ENCODE results near the gene EEF1G.

EEF1G gene

GRCh38 chr11:62546929-62547625, 26.6 kb downstream of the EEF1G start:
- no peak overlapping the region for H3K27ac ChIP-seq (ENCODE audit: insufficient read depth in 1 of 2, low read depth in 1 of 2, low read length in 2 of 2, poor library complexity in 1 of 2, severe bottlenecking in 2 of 2)
- peak overlapping the region; percentile 31 to 97 (median 61) for H3K4me3 ChIP-seq (ENCODE audit: control insufficient read depth in 1 of 7, extremely low read depth in 1 of 7, insufficient read depth in 4 of 7, low read depth in 2 of 7, low read length in 6 of 7)
- H3K36me3 ChIP-seq (ENCODE audit: control insufficient read depth in 4 of 4, insufficient read depth in 4 of 4, low read length in 3 of 4), result peaks cover 0 to 7% (median 0%) of the 10 kb centered on the region in 4 experiments
- DNase-seq, result no peak
- peaks cover 0 to 5% (median 0%) of the 10 kb centered on the region in 5 experiments for H3K27me3 ChIP-seq (replicated peaks in 2 of 5; ENCODE audit: control insufficient read depth in 4 of 5, insufficient read depth in 5 of 5, low read length in 4 of 5)
- no peaks in the 10 kb centered on the region for H3K9me3 ChIP-seq (ENCODE audit: control extremely low read depth in 1 of 5, control insufficient read depth in 4 of 5, insufficient read depth in 2 of 5, low read depth in 1 of 5, low read length in 4 of 5)
- CTCF ChIA-PET, result interaction anchor here (0.9 to 13.6 kb wide), 3 partner anchors 12 to 153 kb away, joined by 3 to 283 read pairs (median 7); no protein-coding TSS in a partner anchor
- WGBS (ENCODE audit: insufficient coverage), result 9% methylated on average over 32 of the region's 40 CpGs
- POLR2A ChIA-PET, result interaction anchor here (0.6 to 1.0 kb wide), 4 partner anchors 8 to 33 kb away, joined by 3 to 5 read pairs (median 4); no protein-coding TSS in a partner anchor
- H3K4me1 ChIP-seq (ENCODE audit: control extremely low read depth in 1 of 4, control insufficient read depth in 4 of 4, insufficient read depth in 4 of 4, low read length in 3 of 4), result peaks cover 2 to 77% (median 67%) of the 10 kb centered on the region in 4 experiments

- 0% methylated on average over 55 of the region's 69 CpGs for WGBS (ENCODE audit: insufficient coverage)
- H3K9me3 ChIP-seq (ENCODE audit: control extremely low read depth in 1 of 5, control insufficient read depth in 4 of 5, insufficient read depth in 2 of 5, low read depth in 1 of 5, low read length in 4 of 5), result no peaks in the 10 kb centered on the region
- H3K27ac ChIP-seq (ENCODE audit: insufficient read depth in 1 of 2, low read depth in 1 of 2, low read length in 2 of 2, poor library complexity in 1 of 2, severe bottlenecking in 2 of 2), result peak within 1 kb of the TSS; percentile 81 to 88
- peak within 1 kb of the TSS; percentile 78 to 97 (median 84) for H3K4me3 ChIP-seq (ENCODE audit: control insufficient read depth in 1 of 7, extremely low read depth in 1 of 7, insufficient read depth in 4 of 7, low read depth in 2 of 7, low read length in 6 of 7)
- peak; percentile 68 to 81 (median 73) for DNase-seq
- H3K36me3 ChIP-seq (ENCODE audit: control insufficient read depth in 4 of 4, insufficient read depth in 4 of 4, low read length in 3 of 4), result peaks cover 0 to 7% (median 0%) of the 10 kb centered on the region in 4 experiments
- H3K4me1 ChIP-seq (ENCODE audit: control extremely low read depth in 1 of 4, control insufficient read depth in 4 of 4, insufficient read depth in 4 of 4, low read length in 3 of 4), result peaks cover 3 to 78% (median 66%) of the 10 kb centered on the region in 4 experiments
- CTCF ChIA-PET, result interaction anchor here (0.9 to 13.6 kb wide), 4 partner anchors 12 to 152 kb away, joined by 3 to 283 read pairs (median 38); no protein-coding TSS in a partner anchor
- peaks cover 0 to 5% (median 0%) of the 10 kb centered on the region in 5 experiments for H3K27me3 ChIP-seq (replicated peaks in 2 of 5; ENCODE audit: control insufficient read depth in 4 of 5, insufficient read depth in 5 of 5, low read length in 4 of 5)
- POLR2A ChIA-PET, result interaction anchor here (0.6 to 2.5 kb wide), 6 partner anchors 9 to 34 kb away, joined by 3 to 10 read pairs (median 4); no protein-coding TSS in a partner anchor
Measured at GRCh38 chr11:62546244-62546928, 27.3 kb downstream of the EEF1G start, which contains the start of gene AHNAK. TSS of gene AHNAK (minus strand) at chr11:62546806. CDS start at chr11:62536098, 10,708 bp downstream.

DNA sequence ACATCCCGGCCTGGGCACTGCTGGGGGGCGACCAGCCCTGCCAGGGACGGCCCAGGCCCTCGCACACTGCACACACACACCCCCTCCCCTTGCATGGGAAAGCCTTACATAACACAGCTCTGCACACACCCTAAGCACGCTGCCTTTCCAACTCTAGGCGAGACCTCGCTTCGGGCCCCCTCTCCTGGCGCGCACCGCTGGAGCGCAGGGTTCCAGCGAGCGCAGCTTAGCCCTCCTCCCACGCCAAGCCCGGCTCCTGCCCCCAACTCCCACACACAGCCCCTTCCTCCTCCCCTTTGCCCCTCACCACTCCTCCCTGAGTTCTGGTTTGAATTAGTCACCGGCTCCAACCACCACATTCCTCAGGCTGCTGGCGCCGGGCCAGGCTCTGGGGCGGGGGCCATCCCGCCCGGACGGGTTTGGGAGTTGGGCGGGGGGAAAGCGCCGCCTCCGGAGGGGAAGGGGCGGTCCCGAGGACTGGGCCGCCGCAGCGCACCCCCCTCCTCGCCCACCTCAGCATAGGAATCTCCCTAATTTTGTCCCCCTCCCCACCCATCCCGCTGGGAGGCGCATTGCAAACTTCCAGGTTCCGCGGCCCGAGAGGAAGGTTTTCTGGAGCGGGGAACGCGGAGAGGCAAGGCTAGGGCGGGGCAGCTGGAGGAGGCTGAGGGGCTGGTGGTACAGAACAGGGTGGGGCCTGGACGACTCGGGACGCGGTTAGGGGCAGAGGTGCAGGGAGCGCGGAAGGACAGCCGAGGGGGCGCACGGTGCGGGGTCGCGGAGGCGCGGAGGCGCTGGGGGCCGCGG, 28.1 kb downstream of the EEF1G start:
- DNase-seq, result peak; percentile 50 to 83 (median 80)
- WGBS (ENCODE audit: insufficient coverage), result 0% methylated on average over 40 of the region's 59 CpGs

DNA sequence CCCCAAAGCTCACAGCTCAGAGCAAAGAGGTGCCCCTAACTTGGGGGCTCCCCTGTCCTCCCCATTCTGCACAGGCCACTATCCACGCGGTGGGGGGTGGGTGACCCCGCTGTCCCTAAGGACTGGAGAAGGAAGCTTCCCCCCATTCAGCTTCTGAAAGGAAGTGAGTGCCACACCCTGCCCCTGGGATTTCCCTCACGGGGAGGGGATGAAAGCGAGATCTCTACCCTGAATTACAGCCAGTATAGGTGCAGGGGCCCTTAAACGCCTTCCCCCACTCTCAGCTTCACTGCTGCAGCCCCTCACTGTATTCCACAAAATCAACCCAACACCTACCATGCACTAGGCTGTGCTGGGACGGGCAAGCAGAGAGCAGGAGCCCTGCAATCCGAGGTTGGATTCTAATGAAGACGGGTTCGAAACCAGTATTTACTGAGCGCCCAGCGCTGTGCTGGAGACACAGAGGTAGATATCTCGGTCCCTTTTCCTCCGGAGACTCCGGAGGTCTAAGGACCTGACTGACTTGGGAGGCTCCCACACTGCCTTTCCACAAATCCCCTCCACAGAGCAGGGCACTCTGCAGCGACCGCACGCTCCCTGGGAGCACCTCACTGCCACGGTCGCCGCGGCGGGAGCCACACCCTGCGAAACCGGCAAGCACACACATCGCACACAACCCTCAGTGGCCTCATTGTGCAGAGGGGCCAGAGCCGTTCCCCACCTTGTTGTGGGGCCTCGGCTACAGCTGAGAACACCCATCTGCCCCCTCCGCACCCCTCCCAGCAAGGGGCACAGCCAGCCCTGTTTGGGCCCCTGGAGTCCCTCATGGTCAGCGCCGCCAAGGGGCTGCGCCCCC, 28.9 kb downstream of the EEF1G start:
- H3K27ac ChIP-seq (ENCODE audit: insufficient read depth in 1 of 2, low read depth in 1 of 2, low read length in 2 of 2, poor library complexity in 1 of 2, severe bottlenecking in 2 of 2), result peak overlapping the region; percentile 81 to 88
- H3K27me3 ChIP-seq (replicated peaks in 2 of 5; ENCODE audit: control insufficient read depth in 4 of 5, insufficient read depth in 5 of 5, low read length in 4 of 5), result peaks cover 0 to 5% (median 0%) of the 10 kb centered on the region in 5 experiments
- no peaks in the 10 kb centered on the region for H3K9me3 ChIP-seq (ENCODE audit: control extremely low read depth in 1 of 5, control insufficient read depth in 4 of 5, insufficient read depth in 2 of 5, low read depth in 1 of 5, low read length in 4 of 5)
- peak overlapping the region; percentile 78 to 97 (median 84) for H3K4me3 ChIP-seq (ENCODE audit: control insufficient read depth in 1 of 7, extremely low read depth in 1 of 7, insufficient read depth in 4 of 7, low read depth in 2 of 7, low read length in 6 of 7)
- POLR2A ChIA-PET, result interaction anchor here (1.6 to 2.5 kb wide), 3 partner anchors 10 to 16 kb away, joined by 4 to 10 read pairs (median 4); no protein-coding TSS in a partner anchor
- H3K4me1 ChIP-seq (ENCODE audit: control extremely low read depth in 1 of 4, control insufficient read depth in 4 of 4, insufficient read depth in 4 of 4, low read length in 3 of 4), result peaks cover 6 to 77% (median 72%) of the 10 kb centered on the region in 4 experiments
- no peak for DNase-seq
- WGBS (ENCODE audit: insufficient coverage), result 6% methylated on average over 27 of the region's 32 CpGs
- peaks cover 0 to 12% (median 0%) of the 10 kb centered on the region in 4 experiments for H3K36me3 ChIP-seq (ENCODE audit: control insufficient read depth in 4 of 4, insufficient read depth in 4 of 4, low read length in 3 of 4)
- CTCF ChIA-PET, result interaction anchor here (0.8 to 13.6 kb wide), 8 partner anchors 14 to 150 kb away, joined by 3 to 283 read pairs (median 10); no protein-coding TSS in a partner anchor

More for the DNA sequence above, 28.1 kb downstream of the EEF1G start:
- Histone ChIP-seq H3K27me3 (replicated peaks in 2 of 5; ENCODE audit: control insufficient read depth in 4 of 5, insufficient read depth in 5 of 5, low read length in 4 of 5) (peaks cover 0 to 5% (median 0%) of the 10 kb centered on the region in 5 experiments), H3K4me3 (ENCODE audit: control insufficient read depth in 1 of 7, extremely low read depth in 1 of 7, insufficient read depth in 4 of 7, low read depth in 2 of 7, low read length in 6 of 7) (peak overlapping the region; percentile 78 to 97 (median 84)), H3K36me3 (ENCODE audit: control insufficient read depth in 4 of 4, insufficient read depth in 4 of 4, low read length in 3 of 4) (peaks cover 0 to 12% (median 0%) of the 10 kb centered on the region in 4 experiments), H3K27ac (ENCODE audit: insufficient read depth in 1 of 2, low read depth in 1 of 2, low read length in 2 of 2, poor library complexity in 1 of 2, severe bottlenecking in 2 of 2) (peak overlapping the region; percentile 81 to 88), H3K9me3 (ENCODE audit: control extremely low read depth in 1 of 5, control insufficient read depth in 4 of 5, insufficient read depth in 2 of 5, low read depth in 1 of 5, low read length in 4 of 5) (no peaks in the 10 kb centered on the region), H3K4me1 (ENCODE audit: control extremely low read depth in 1 of 4, control insufficient read depth in 4 of 4, insufficient read depth in 4 of 4, low read length in 3 of 4) (peaks cover 3 to 78% (median 67%) of the 10 kb centered on the region in 4 experiments)
- POLR2A ChIA-PET, result interaction anchor here (1.9 to 2.5 kb wide), 2 partner anchors 9 to 15 kb away, joined by 4 to 10 read pairs; no protein-coding TSS in a partner anchor
- CTCF ChIA-PET, result interaction anchor here (0.8 to 13.6 kb wide), 4 partner anchors 13 to 151 kb away, joined by 3 to 283 read pairs (median 52); no protein-coding TSS in a partner anchor

DNA sequence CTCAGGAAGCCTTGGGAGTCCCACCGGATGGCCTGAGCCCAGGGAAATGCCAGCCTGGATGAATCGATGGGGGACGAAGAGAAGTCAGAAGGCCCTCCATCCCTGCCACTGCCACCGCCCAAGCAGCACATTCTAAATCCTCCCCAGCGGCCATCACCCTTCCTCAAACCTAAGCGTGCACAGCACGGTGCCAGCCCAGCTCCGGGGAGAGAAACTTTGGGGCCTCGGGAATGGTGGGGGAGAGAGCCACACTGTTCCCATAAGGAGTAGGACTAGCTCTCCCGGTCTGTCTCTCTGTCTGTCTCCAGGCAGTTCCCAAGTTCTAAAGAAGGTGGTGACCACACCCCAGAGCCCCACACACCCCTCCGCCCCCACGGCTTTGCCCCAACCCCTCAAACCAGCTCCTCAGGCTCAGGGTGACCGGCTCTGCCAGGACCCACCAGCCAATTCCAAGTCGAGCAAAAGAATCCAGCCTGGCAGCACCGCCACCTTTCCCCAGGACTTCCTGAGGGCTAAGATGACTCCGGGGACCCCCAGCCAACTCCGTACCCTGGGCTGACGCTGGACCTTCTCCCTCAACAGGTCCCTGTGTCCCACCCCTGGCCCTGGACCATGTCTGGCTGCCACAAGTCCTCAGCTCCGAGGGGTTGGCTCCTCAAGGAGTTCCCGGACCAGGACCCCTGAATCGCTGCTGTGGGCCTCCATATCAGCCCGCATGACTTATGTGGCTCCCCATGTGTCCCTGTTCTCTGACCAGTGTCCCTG, 29.8 kb downstream of the EEF1G start:
- Histone ChIP-seq H3K9me3 (ENCODE audit: control extremely low read depth in 1 of 5, control insufficient read depth in 4 of 5, insufficient read depth in 2 of 5, low read depth in 1 of 5, low read length in 4 of 5) (no peaks in the 10 kb centered on the region), H3K36me3 (ENCODE audit: control insufficient read depth in 4 of 4, insufficient read depth in 4 of 4, low read length in 3 of 4) (peaks cover 0 to 12% (median 0%) of the 10 kb centered on the region in 4 experiments), H3K4me1 (ENCODE audit: control extremely low read depth in 1 of 4, control insufficient read depth in 4 of 4, insufficient read depth in 4 of 4, low read length in 3 of 4) (peaks cover 8 to 82% (median 79%) of the 10 kb centered on the region in 4 experiments), H3K4me3 (ENCODE audit: control insufficient read depth in 1 of 7, extremely low read depth in 1 of 7, insufficient read depth in 4 of 7, low read depth in 2 of 7, low read length in 6 of 7) (peak overlapping the region in 4 of 7 experiments; percentile 81 to 97 (median 88)), H3K27ac (ENCODE audit: insufficient read depth in 1 of 2, low read depth in 1 of 2, low read length in 2 of 2, poor library complexity in 1 of 2, severe bottlenecking in 2 of 2) (peak overlapping the region in 1 of 2 experiments; percentile 88), H3K27me3 (replicated peaks in 2 of 5; ENCODE audit: control insufficient read depth in 4 of 5, insufficient read depth in 5 of 5, low read length in 4 of 5) (peaks cover 0 to 4% (median 0%) of the 10 kb centered on the region in 5 experiments)
- ChIA-PET POLR2A (interaction anchor here (0.5 to 2.5 kb wide), 4 partner anchors 8 to 123 kb away, joined by 3 to 10 read pairs (median 4); no protein-coding TSS in a partner anchor), CTCF (interaction anchor here (0.9 to 13.6 kb wide), 17 partner anchors 14 to 151 kb away, joined by 3 to 283 read pairs (median 7); no protein-coding TSS in a partner anchor)
- DNase-seq, result no peak
- 94% methylated on average over 15 of the region's 22 CpGs for WGBS (ENCODE audit: insufficient coverage)
